ENCODE data around the gene INAFM1. TPM values are rescaled to one million over a fixed set of nuclear protein-coding genes. Genes with fewer than 3 reads are reported as not detected.
A peak's percentile ranks its signal among the peaks of the same experiment; 100 is the strongest.

INAFM1 gene
- total and polyA plus RNA-seq, 12 donors, result 6.9 to 183 (median 61.8) TPM

DNA sequence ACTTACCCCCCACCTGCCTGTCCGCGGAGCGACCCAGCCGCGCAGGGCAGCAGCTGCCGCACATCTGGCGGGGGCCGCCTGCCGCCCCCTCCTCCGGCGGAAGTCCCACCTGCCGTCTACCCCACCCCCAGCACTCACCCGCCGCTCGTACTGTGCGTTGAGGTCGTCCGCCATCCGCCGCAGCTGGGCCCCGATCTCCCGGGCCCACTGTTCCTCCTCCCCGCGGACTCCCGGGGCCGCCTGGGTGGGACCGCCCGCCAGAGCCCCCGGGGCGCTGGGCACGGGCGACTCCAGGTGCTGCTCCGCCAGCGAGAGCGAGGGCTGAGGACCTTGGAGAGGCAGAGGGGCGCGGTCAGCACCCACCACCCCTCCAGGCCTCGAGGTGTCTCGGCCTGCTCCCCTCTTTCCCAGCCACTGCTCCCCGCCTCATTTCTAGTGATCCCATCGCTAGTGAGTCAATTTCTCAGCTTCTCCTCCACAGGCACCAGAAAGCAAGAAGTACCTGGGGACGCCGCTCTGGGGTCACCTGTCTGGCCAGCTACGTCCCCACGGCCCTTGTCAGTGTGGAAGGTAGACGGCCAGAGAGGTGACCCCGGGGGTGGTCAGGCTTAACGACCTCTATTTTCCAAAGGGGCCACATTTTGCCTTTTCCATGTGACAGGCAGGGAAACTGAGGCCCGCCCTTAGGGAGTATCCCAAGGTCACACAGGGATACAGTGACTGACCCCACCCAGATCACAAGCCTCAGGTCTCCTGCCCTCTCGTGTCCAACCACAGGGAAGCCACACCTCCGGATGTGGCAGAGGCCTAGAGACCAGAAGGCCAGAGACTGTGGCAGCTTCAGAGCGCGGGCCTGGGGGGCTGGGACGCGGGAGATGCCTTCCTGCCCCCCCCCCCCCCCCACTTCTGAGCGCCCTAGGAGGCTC, 48.0 kb upstream of the INAFM1 start:
- DNase-seq, result peak; percentile 78 to 92 (median 88)
- Histone ChIP-seq H3K27ac (peak overlapping the region; percentile 94 to 100 (median 99)), H3K9me3 (replicated peaks in 1 of 3) (no peaks in the 10 kb centered on the region), H3K36me3 (replicated peaks in 1 of 2) (peaks cover 0 to 6% of the 10 kb centered on the region in 2 donors), H3K4me3 (peak overlapping the region in 2 of 4 donors; percentile 42 to 96), H3K27me3 (no peaks in the 10 kb centered on the region), H3K4me1 (replicated peaks in 1 of 2) (peaks cover 26 to 30% of the 10 kb centered on the region in 2 donors)
- intact Hi-C loops (cut with DNase I), result no loop called here
- TF ChIP-seq POLR2A (IDR thresholded peaks at IDR 0.05), result peak in 1 of 2 donors; percentile 67
- TF ChIP-seq, protein P1, sequence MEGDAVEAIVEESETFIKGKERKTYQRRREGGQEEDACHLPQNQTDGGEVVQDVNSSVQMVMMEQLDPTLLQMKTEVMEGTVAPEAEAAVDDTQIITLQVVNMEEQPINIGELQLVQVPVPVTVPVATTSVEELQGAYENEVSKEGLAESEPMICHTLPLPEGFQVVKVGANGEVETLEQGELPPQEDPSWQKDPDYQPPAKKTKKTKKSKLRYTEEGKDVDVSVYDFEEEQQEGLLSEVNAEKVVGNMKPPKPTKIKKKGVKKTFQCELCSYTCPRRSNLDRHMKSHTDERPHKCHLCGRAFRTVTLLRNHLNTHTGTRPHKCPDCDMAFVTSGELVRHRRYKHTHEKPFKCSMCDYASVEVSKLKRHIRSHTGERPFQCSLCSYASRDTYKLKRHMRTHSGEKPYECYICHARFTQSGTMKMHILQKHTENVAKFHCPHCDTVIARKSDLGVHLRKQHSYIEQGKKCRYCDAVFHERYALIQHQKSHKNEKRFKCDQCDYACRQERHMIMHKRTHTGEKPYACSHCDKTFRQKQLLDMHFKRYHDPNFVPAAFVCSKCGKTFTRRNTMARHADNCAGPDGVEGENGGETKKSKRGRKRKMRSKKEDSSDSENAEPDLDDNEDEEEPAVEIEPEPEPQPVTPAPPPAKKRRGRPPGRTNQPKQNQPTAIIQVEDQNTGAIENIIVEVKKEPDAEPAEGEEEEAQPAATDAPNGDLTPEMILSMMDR (IDR thresholded peaks at IDR 0.05), result peak in 1 of 6 experiments; percentile 1
- 4 to 19% (median 7%) methylated on average over 20 to 56 of the region's 56 CpGs for WGBS, 4 donors

DNA sequence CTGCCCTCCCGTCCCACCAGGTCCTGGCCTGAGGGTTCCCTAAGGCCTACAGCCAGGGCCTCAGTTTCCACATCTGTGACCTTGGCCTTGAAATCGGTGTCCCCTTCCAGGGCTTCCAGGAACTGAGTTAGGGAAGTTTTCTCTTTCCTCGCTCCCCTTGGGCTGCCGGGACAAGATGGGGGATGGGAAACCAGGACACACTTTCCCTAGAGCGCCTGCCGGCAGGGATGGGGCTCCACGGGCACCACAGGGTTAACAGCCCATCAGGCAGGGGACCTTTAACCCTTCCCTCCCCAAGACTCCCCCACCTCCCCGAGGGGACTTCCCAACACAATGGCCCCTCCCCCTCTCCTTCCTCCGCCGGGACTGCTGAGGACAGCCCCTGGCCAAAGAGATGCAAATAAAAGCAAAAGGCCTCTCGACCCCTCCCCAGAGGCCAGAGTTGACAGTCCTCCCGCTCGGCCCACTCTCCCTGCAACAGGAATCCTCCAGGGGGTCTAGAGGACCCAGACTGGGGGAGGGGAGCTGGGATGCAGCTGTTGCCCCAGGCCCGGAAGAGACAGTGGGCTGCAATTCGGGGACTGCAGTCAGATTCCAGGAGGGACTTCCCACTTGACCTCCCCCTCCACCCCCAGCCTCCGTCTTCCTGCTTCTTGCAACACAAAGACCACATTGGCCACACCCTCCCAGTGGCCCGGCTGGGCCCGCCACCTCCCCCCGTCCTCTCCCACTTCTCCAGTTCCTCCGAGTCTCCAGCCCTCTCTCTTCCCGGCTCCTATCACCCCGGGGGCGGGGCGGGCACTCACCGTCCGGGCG, 47.1 kb upstream of the INAFM1 start:
- Histone ChIP-seq H3K27me3 (no peaks in the 10 kb centered on the region), H3K4me1 (replicated peaks in 1 of 2) (peaks cover 32 to 34% of the 10 kb centered on the region in 2 donors), H3K36me3 (replicated peaks in 1 of 2) (peaks cover 0 to 3% of the 10 kb centered on the region in 2 donors), H3K27ac (peak overlapping the region; percentile 94 to 100 (median 99)), H3K9me3 (replicated peaks in 1 of 3) (no peaks in the 10 kb centered on the region), H3K4me3 (peak overlapping the region in 2 of 4 donors; percentile 32 to 96)
- intact Hi-C loops (cut with DNase I), result no loop called here
- peak; percentile 80 to 96 (median 95) for DNase-seq
- WGBS, 4 donors, result 5 to 10% (median 7%) methylated on average over 16 to 27 of the region's 27 CpGs
- TF ChIP-seq, protein P1 (IDR thresholded peaks at IDR 0.05), result peak in 1 of 6 experiments; percentile 7
- TF ChIP-seq POLR2A (IDR thresholded peaks at IDR 0.05), result peak in 1 of 2 donors; percentile 70

DNA sequence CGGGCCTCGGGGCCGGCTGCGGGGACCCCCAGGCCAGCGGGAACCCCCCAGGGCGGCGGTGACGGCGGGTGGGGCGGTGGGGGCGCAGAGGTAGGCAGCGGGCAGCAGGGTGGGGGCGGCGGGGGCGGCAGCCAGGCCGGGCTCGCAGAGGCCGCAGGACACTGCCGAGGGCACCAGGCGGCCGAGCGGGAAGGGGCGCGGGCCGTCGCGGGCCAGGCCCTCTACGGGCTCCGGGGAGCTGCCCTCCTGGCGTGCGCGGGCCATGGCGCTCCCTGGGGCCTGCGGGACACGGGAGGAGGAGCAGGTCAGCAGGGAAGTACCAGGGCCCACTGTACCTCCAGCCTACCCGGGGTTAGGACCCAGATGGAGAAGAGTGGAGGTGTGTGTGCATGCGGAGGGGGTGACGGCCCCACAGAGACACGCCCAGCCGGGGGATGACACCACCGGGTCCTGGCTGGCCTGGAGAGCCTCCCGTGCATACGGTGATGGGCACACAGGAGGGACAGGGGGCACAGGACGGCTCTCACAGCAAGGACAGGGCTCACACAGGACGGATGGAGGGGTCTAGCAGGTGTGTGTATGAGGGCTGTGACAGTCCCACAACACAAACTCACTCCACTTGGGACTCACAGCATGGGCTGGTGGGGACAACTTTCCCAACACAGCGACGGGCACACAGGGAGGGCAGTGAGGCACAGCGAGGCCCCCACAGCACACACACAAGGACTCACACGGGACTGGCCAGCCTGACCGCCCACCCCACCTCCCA, 46.3 kb upstream of the INAFM1 start:
- WGBS, 4 donors, result 3 to 22% (median 16%) methylated on average over 13 to 50 of the region's 50 CpGs
- peaks cover 0 to 3% of the 10 kb centered on the region in 2 donors for H3K36me3 ChIP-seq (replicated peaks in 1 of 2)
- peaks cover 32 to 35% of the 10 kb centered on the region in 2 donors for H3K4me1 ChIP-seq (replicated peaks in 1 of 2)
- no peak for TF ChIP-seq POLR2A (IDR thresholded peaks at IDR 0.05)
- TF ChIP-seq, protein P1 (IDR thresholded peaks at IDR 0.05), result peak in 1 of 6 experiments; percentile 11
- H3K27me3 ChIP-seq, result no peaks in the 10 kb centered on the region
- peak; percentile 53 to 86 (median 74) for DNase-seq
- no peaks in the 10 kb centered on the region for H3K9me3 ChIP-seq (replicated peaks in 1 of 3)
- H3K4me3 ChIP-seq, result peak overlapping the region in 2 of 4 donors; percentile 32 to 96
- H3K27ac ChIP-seq, result peak overlapping the region; percentile 94 to 100 (median 99)
- intact Hi-C loops (cut with DNase I), result no loop called here

All from adrenal gland (tissue), 12 donors.